Tibial artery (tissue), 4 donors: ENCODE data around the gene TBC1D10B.

ENCODE experiments used
- DNase-seq, 2 donors: peaks; one replicate each; pipeline ENCODE4 v3.0.0-alpha.2; 2019
- H3K27ac ChIP-seq, 2 donors: fragments of 200-600 bp; sonication (generic) in 1 of 2; 1 replicate in 1 of 2; 2 replicates in 1 of 2; pipeline ENCODE4 v1.5.1; 2018 to 2019; ENCODE audit warnings: mild to moderate bottlenecking in 1 of 2
- H3K27me3 ChIP-seq, 2 donors: fragments of 200-600 bp; sonication (generic) in 1 of 2; one replicate each; pipeline versions ENCODE4 v1.5.1 to v1.6.0; 2016 to 2019
- H3K36me3 ChIP-seq, 3 donors: fragments of 200-600 bp; sonication (generic) in 2 of 3; one replicate each; pipeline ENCODE4 v1.5.1; 2016 to 2019; ENCODE audit warnings: mild to moderate bottlenecking in 2 of 3
- H3K4me1 ChIP-seq, 4 donors: fragments of 200-600 bp; sonication (generic) in 2 of 4; 1 replicate in 3 of 4; 2 replicates in 1 of 4; pipeline ENCODE4 v1.5.1; 2016 to 2019
- H3K4me3 ChIP-seq, 2 donors: fragments of 200-600 bp; sonication (generic) in 1 of 2; 1 replicate in 1 of 2; 2 replicates in 1 of 2; pipeline ENCODE4 v1.5.1; 2018 to 2019; ENCODE audit warnings: mild to moderate bottlenecking in 2 of 2
- H3K9me3 ChIP-seq, 3 donors: fragments of 200-600 bp; sonication (generic) in 1 of 3; one replicate each; pipeline ENCODE4 v1.5.1; 2016 to 2019
- intact Hi-C: fragments of 100-400 bp; cut with DNase I; formaldehyde crosslinking; loops from one replicate; pipeline ENCODE4 v1.15.0; 2023; ENCODE audit warnings: low total_unique reads
- TF ChIP-seq, protein P1 (sequence below), 2 experiments: fragments of 200-600 bp in 1 of 2; fragments of 450-650 bp in 1 of 2; IDR thresholded peaks; one replicate each; pipeline ENCODE4 v1.5.1; 2017 to 2019; ENCODE audit warnings: antibody characterized with exemption in 2 of 2, mild to moderate bottlenecking in 1 of 2, moderate library complexity in 1 of 2

Gene TBC1D10B

GRCh38 chr16:30395155-30395991 lies 25.1 kb upstream of the TBC1D10B start, which contains the start of gene ZNF48:
ZNF48 (plus strand) TSS chr16:30395420; CDS start chr16:30395795, 375 bp downstream.
- Histone ChIP-seq H3K4me3 (peak within 1 kb of the TSS; percentile 69 to 81), H3K4me1 (peaks cover 0 to 27% (median 23%) of the 10 kb centered on the region in 4 donors), H3K9me3 (no peaks in the 10 kb centered on the region), H3K36me3 (peaks cover 0 to 17% (median 17%) of the 10 kb centered on the region in 3 donors), H3K27me3 (no peaks in the 10 kb centered on the region), H3K27ac (peak within 1 kb of the TSS; percentile 79 to 83)
- TF ChIP-seq, protein P1, sequence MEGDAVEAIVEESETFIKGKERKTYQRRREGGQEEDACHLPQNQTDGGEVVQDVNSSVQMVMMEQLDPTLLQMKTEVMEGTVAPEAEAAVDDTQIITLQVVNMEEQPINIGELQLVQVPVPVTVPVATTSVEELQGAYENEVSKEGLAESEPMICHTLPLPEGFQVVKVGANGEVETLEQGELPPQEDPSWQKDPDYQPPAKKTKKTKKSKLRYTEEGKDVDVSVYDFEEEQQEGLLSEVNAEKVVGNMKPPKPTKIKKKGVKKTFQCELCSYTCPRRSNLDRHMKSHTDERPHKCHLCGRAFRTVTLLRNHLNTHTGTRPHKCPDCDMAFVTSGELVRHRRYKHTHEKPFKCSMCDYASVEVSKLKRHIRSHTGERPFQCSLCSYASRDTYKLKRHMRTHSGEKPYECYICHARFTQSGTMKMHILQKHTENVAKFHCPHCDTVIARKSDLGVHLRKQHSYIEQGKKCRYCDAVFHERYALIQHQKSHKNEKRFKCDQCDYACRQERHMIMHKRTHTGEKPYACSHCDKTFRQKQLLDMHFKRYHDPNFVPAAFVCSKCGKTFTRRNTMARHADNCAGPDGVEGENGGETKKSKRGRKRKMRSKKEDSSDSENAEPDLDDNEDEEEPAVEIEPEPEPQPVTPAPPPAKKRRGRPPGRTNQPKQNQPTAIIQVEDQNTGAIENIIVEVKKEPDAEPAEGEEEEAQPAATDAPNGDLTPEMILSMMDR (IDR thresholded peaks at IDR 0.05): peak; percentile 5 to 58
- intact Hi-C loops: loop anchor here (2.0 kb wide), 1 partner anchor 17 kb away; no protein-coding TSS in a partner anchor
- DNase-seq: peak; percentile 82 to 92

- peaks cover 0 to 22% (median 19%) of the 10 kb centered on the region in 4 donors for H3K4me1 ChIP-seq
- peak overlapping the region; percentile 69 to 81 for H3K4me3 ChIP-seq
- H3K27me3 ChIP-seq: no peaks in the 10 kb centered on the region
- intact Hi-C loops: loop anchor here (2.0 kb wide), 1 partner anchor 16 kb away; no protein-coding TSS in a partner anchor
- TF ChIP-seq, protein P1 (IDR thresholded peaks at IDR 0.05): no peak
- DNase-seq: no peak
- peak overlapping the region; percentile 79 to 83 for H3K27ac ChIP-seq
- H3K36me3 ChIP-seq: peaks cover 0 to 17% (median 17%) of the 10 kb centered on the region in 3 donors
- H3K9me3 ChIP-seq: no peaks in the 10 kb centered on the region
These were observed 24.4 kb upstream of the TBC1D10B start for GRCh38 chr16:30394592-30395154.

DNA sequence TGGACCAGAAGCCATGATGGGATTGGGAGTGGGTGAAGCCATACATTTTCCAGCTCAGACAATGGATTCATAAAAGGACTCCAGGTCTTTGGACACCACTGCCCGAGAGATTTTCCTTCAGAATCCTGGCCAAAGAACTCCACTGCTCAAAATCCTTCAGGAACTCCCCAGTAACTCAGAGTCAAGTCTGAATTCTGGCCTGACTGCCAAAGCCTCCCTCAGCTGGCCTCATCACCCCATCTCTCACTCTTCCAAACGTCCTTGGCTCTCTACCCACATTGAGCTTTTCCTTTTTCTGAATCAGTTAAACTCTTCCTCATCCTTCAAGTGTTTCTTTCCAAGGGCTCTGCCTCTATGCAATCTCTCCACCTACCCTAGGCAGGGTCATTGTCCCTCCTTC lies 13.2 kb upstream of the TBC1D10B start:
- TF ChIP-seq, protein P1 (IDR thresholded peaks at IDR 0.05): no peak
- intact Hi-C loops: no loop called here
- DNase-seq: no peak
- Histone ChIP-seq H3K27ac (no peak overlapping the region), H3K4me1 (peaks cover 0 to 13% (median 8%) of the 10 kb centered on the region in 4 donors), H3K4me3 (no peak overlapping the region), H3K27me3 (no peaks in the 10 kb centered on the region), H3K9me3 (no peaks in the 10 kb centered on the region), H3K36me3 (no peaks in the 10 kb centered on the region)

- Histone ChIP-seq H3K36me3 (no peaks in the 10 kb centered on the region), H3K4me3 (no peak within 1 kb of the TSS), H3K27ac (no peak within 1 kb of the TSS), H3K27me3 (no peaks in the 10 kb centered on the region), H3K4me1 (peaks cover 0 to 16% (median 10%) of the 10 kb centered on the region in 4 donors), H3K9me3 (no peaks in the 10 kb centered on the region)
- TF ChIP-seq, protein P1 (IDR thresholded peaks at IDR 0.05): no peak
- DNase-seq: no peak
- intact Hi-C loops: no loop called here
These were observed 12.0 kb upstream of the TBC1D10B start, which contains the start of gene SEPTIN1 for GRCh38 chr16:30382111-30382881. SEPTIN1 (minus strand) TSS chr16:30382561; CDS start chr16:30382542, 19 bp downstream.

- Histone ChIP-seq H3K27ac (no peak overlapping the region), H3K4me1 (peaks cover 0 to 24% (median 15%) of the 10 kb centered on the region in 4 donors), H3K27me3 (no peaks in the 10 kb centered on the region), H3K36me3 (no peaks in the 10 kb centered on the region), H3K9me3 (no peaks in the 10 kb centered on the region), H3K4me3 (no peak overlapping the region)
- TF ChIP-seq, protein P1 (IDR thresholded peaks at IDR 0.05): no peak
- intact Hi-C loops: no loop called here
- DNase-seq: no peak
These were observed 11.2 kb upstream of the TBC1D10B start for GRCh38 chr16:30381291-30382041.
